Measurements from ENCODE around the gene SKAP1.
"Not testable (repeated sequence)": the region's sequence is repeated elsewhere in the genome, so short reads cannot be mapped to it uniquely, and the experiment has no call there.

Gene SKAP1

GRCh38 chr17:48409607-48410006, 20.4 kb downstream of the SKAP1 start:
- no peak for DNase-seq

GRCh38 chr17:48406936-48407567, 23.0 kb downstream of the SKAP1 start:
- no peak for DNase-seq

GRCh38 chr17:48394821-48395220, 35.2 kb downstream of the SKAP1 start:
- DNase-seq = no peak

- DNase-seq = no peak
Observed at GRCh38 chr17:48393283-48393682, 36.7 kb downstream of the SKAP1 start.

GRCh38 chr17:48392857-48393256, 37.2 kb downstream of the SKAP1 start:
- no peak for DNase-seq

- no peak for DNase-seq
Observed at GRCh38 chr17:48391444-48391843, 38.6 kb downstream of the SKAP1 start.

GRCh38 chr17:48389903-48390302, 40.1 kb downstream of the SKAP1 start:
- DNase-seq = no peak

GRCh38 chr17:48388955-48389743, 40.9 kb downstream of the SKAP1 start:
- DNase-seq = no peak

- DNase-seq = no peak
Observed at GRCh38 chr17:48386826-48387225, 43.2 kb downstream of the SKAP1 start.

GRCh38 chr17:48385319-48385718, 44.7 kb downstream of the SKAP1 start:
- no peak for DNase-seq

- DNase-seq = no peak
Observed at GRCh38 chr17:48384164-48384563, 45.9 kb downstream of the SKAP1 start.

GRCh38 chr17:48382989-48383388, 47.0 kb downstream of the SKAP1 start:
- no peak for DNase-seq

GRCh38 chr17:48378708-48379392, 51.2 kb downstream of the SKAP1 start:
- no peak for DNase-seq

- no peak for DNase-seq
Observed at GRCh38 chr17:48378238-48378637, 51.8 kb downstream of the SKAP1 start.

- no peak for DNase-seq
Observed at GRCh38 chr17:48376682-48377325, 53.2 kb downstream of the SKAP1 start.

- no peak for DNase-seq
Observed at GRCh38 chr17:48375356-48375755, 54.7 kb downstream of the SKAP1 start.

- no peak for DNase-seq
Observed at GRCh38 chr17:48374650-48375230, 55.3 kb downstream of the SKAP1 start.

- DNase-seq = no peak
Observed at GRCh38 chr17:48373883-48374282, 56.1 kb downstream of the SKAP1 start.

- DNase-seq = no peak
Observed at GRCh38 chr17:48373130-48373830, 56.7 kb downstream of the SKAP1 start.

GRCh38 chr17:48368967-48369366, 61.0 kb downstream of the SKAP1 start:
- DNase-seq = not testable (repeated sequence)

- DNase-seq = no peak
Observed at GRCh38 chr17:48368352-48368908, 61.6 kb downstream of the SKAP1 start.

- no peak for DNase-seq
Observed at GRCh38 chr17:48363161-48363560, 66.9 kb downstream of the SKAP1 start.

All from activated CD4-positive, CD25-positive, alpha-beta regulatory T cell treated with anti-CD3 and anti-CD28 coated beads, Interleukin-2, amount 50 U/mL, for 72 hours (primary cell).